C4-2B (cell line): Measurements from ENCODE around the gene TADA3.

Source experiments
- H3K27ac ChIP-seq: fragments of 450-650 bp; 2 replicates; pipeline ENCODE4 v1.5.1; 2017
- ZFX ChIP-seq: fragments of 450-650 bp; IDR thresholded peaks from 2 replicates; pipeline ENCODE4 v1.6.1; 2017
- TF ChIP-seq, protein P1 (sequence below): fragments of 450-650 bp; conservative IDR thresholded peaks from 2 replicates; pipeline ENCODE4 v1.5.1; 2017; ENCODE audit warnings: mild to moderate bottlenecking

Gene TADA3

GRCh38 chr3:9792405-9793160 lies at the start of gene TADA3, which contains the start of gene ARPC4:
TADA3 (minus strand) TSS chr3:9792473; CDS start chr3:9791466, 1,007 bp downstream.
ARPC4 (plus strand) TSS chr3:9793082; CDS start chr3:9793122, 40 bp downstream.
- peak within 1 kb of the TSS; percentile 91 for H3K27ac ChIP-seq
- TF ChIP-seq, protein P1, sequence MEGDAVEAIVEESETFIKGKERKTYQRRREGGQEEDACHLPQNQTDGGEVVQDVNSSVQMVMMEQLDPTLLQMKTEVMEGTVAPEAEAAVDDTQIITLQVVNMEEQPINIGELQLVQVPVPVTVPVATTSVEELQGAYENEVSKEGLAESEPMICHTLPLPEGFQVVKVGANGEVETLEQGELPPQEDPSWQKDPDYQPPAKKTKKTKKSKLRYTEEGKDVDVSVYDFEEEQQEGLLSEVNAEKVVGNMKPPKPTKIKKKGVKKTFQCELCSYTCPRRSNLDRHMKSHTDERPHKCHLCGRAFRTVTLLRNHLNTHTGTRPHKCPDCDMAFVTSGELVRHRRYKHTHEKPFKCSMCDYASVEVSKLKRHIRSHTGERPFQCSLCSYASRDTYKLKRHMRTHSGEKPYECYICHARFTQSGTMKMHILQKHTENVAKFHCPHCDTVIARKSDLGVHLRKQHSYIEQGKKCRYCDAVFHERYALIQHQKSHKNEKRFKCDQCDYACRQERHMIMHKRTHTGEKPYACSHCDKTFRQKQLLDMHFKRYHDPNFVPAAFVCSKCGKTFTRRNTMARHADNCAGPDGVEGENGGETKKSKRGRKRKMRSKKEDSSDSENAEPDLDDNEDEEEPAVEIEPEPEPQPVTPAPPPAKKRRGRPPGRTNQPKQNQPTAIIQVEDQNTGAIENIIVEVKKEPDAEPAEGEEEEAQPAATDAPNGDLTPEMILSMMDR = no peak
- TF ChIP-seq ZFX = no peak

- no peak for TF ChIP-seq ZFX
- TF ChIP-seq, protein P1 = no peak
- no peak overlapping the region for H3K27ac ChIP-seq
Observed at GRCh38 chr3:9841015-9841414, 48.7 kb upstream of the TADA3 start.

- no peak overlapping the region for H3K27ac ChIP-seq
Observed at GRCh38 chr3:9838856-9839255, 46.6 kb upstream of the TADA3 start.

DNA sequence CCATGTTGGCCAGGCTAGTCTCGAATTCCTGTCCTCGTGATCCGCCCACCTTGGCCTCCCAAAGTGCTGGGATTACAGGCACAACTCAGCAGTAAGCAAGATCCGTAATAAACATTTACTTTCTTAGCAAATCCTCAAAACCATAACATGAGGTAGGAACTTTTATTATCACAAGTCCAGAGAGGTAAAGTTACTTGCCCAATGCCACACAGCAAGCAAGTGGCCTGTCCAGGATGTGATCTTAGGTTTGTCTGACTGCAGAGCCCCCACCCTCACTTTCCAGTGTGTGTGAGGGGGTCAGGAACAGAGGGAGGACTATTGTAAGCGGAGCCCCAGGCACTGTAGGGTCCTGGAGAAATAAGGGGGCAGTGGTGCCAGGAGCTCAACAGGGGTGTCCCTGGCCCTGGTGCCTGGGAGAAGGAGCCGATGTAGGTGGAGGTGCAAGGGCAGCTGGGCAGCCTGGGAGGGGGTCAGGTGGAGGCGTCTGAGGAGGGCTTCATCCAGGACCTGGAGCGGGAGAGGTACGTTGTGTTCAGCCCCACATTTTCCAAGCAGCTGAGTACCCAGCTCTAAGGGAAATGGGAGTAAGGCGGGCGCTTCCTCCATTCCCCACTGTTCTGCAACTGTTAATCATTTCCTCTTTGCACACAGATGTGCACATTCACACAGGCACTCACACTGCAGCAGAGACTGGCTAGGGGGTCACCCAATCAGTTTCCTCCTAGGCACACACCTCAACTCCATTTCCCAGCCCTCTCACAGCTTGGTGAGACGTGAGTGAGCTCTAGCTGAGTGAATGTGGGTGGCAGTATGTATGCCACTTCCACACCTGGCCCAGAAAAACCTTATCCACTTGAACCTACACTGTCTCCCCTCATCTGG lies 45.7 kb upstream of the TADA3 start:
- TF ChIP-seq ZFX = no peak
- TF ChIP-seq, protein P1 = no peak
- H3K27ac ChIP-seq = no peak overlapping the region

More at GRCh38 chr3:9838856-9839255, 46.6 kb upstream of the TADA3 start:
- no peak for TF ChIP-seq ZFX
- TF ChIP-seq, protein P1 = no peak

GRCh38 chr3:9834520-9835380 lies 42.5 kb upstream of the TADA3 start:
- no peak for TF ChIP-seq ZFX
- TF ChIP-seq, protein P1 = no peak
- H3K27ac ChIP-seq = no peak overlapping the region

GRCh38 chr3:9833078-9833477 lies 40.8 kb upstream of the TADA3 start:
- no peak overlapping the region for H3K27ac ChIP-seq
- TF ChIP-seq, protein P1 = no peak
- no peak for TF ChIP-seq ZFX
